ENCODE results near the gene GLT6D1.

DNA sequence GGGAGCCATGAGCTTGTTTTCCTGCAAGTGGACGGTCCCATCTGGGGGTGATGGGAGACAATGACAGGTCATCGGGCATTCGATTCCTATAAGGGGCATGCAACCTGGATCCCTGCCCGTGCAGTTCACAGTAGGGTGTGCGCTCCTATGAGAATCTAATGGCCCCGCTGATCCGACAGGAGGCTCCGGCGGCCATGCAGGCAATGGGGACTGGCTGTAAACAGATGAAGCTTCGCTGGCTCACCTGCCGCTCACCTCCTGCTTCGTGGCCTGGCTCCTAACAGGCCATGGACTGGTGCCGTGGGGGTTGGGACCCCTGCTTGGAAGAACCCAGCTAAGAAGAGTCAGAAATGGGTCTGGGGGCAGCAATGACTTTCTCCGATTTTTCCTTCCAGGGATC is 56.8 kb downstream of the GLT6D1 start:
- TF ChIP-seq POLR2A (IDR thresholded peaks at IDR 0.05) = no peak
- TF ChIP-seq, protein P1, sequence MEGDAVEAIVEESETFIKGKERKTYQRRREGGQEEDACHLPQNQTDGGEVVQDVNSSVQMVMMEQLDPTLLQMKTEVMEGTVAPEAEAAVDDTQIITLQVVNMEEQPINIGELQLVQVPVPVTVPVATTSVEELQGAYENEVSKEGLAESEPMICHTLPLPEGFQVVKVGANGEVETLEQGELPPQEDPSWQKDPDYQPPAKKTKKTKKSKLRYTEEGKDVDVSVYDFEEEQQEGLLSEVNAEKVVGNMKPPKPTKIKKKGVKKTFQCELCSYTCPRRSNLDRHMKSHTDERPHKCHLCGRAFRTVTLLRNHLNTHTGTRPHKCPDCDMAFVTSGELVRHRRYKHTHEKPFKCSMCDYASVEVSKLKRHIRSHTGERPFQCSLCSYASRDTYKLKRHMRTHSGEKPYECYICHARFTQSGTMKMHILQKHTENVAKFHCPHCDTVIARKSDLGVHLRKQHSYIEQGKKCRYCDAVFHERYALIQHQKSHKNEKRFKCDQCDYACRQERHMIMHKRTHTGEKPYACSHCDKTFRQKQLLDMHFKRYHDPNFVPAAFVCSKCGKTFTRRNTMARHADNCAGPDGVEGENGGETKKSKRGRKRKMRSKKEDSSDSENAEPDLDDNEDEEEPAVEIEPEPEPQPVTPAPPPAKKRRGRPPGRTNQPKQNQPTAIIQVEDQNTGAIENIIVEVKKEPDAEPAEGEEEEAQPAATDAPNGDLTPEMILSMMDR (IDR thresholded peaks at IDR 0.05) = no peak
